Measurements from ENCODE around the gene NUTM2G. TPM values are rescaled to one million over a fixed set of nuclear protein-coding genes. Genes with fewer than 3 reads are reported as not detected.
"Not testable (repeated sequence)": the region's sequence is repeated elsewhere in the genome, so short reads cannot be mapped to it uniquely, and the experiment has no call there.

Gene NUTM2G
- total RNA-seq, 1 donor from 2014 or later: not detected

DNA sequence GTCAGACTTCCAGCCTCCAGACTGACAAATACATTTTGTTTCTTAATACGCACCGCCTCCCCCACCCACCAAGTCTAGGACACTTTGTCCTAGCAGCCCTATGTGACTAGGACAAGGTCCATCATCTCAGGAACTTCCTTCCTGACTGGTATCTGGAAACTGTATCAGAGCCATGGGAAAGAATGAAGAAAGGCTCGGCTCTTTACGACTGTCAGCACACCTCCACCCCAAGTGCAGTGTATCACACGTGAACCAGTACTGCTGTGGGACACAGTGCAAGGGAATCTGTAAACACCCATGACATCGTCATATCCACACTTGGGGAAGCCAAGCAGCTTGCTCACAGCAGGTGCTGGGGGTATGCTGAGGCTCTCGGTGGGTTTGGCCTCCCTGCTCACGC lies 13.0 kb downstream of the NUTM2G start:
- intact Hi-C loops (cut with micrococcal nuclease): not testable (repeated sequence)

DNA sequence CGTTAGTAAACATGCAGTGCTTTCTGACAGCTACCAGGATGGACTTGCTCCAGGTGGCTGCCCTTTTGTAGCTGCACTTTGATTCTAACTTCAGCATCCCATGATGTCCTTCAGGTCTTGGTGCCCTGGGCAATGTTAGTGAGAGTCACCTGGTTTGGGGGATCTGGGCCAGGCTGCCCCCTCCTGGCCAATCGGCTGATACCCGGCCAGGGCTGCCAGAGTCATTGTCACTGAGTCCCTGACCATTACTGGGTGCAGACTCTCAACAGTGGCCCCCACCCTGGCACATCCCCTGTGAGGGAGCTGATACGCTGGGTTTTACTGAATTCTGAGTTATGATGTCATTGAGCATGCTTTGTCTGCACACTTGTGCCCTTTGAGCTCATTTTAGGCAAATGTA lies 13.5 kb downstream of the NUTM2G start:
- intact Hi-C loops (cut with micrococcal nuclease): not testable (repeated sequence)

DNA sequence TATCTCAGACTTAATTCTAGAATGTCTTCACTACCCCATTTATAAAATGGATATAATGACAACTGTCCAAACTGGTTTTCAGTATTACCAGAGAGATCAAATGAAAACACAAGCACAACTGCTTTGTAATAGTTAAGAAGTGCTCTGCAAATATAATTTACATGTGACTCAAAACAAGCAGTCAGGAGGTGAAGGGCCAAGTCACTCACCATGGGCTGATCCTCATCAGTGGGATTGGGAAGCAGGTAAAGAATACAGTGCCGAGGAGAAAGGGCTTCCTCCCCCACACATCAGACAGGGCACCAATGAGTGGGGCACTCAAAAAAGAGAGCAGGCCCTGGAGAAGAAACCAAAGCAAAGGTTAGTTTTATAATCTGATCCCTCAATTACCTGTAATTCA lies 20.7 kb downstream of the NUTM2G start:
- intact Hi-C loops (cut with micrococcal nuclease): not testable (repeated sequence)

DNA sequence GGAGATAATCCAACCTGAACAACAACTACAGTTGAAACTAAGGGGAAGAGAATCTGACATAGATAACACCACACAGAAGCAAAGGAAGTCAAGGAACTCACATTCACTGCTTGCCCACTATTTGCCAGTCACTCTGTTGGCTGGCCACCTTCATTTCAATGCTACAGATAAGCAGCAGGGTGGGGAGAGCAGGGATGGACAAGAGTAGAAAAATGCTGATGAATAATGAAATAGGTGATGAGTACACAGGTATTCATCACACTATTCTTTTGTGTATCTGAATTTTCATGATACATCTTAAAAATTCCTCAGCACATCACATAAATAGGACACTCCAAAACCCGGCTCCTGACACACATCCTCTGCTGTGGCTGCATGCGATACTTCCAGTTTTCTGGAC lies 21.9 kb downstream of the NUTM2G start:
- intact Hi-C loops (cut with micrococcal nuclease): not testable (repeated sequence)

DNA sequence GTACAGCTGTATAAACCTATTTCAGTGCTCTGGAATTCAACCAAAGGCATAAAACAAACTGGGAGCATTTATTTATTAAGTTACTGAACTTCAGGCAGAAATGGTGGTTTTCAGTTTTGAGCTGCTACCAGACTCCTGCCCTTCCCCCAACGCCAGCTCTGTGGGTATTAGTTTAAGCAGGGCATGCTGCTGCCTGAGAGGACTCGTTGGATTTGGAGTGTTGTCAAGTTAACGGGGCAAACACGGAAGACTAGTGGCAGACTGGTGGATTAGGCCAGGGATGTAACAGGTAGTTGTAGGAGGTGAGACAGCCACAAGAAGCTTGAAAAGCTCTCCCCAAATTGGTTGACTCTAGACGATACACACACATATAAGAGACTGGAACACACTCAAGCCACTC lies 38.9 kb downstream of the NUTM2G start:
- intact Hi-C loops (cut with micrococcal nuclease): not testable (repeated sequence)

DNA sequence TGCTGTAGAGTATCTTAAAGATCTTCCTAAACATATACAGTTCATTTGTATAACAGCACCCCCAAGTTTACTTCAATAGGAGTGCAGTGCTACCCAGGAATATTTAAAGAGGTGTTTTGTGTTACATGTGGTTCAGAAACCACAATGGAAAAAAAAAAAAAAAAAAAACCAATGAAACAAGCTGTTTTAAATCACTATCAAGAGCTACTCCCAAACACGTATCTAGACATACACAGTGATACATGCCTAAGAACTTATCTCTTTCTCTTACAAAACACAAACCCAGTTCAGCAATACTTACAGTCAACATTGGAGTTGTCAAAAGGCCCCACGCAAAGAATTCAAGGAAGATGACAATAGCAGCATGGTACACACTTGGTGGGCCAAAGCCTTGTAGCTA lies 43.9 kb downstream of the NUTM2G start:
- intact Hi-C loops (cut with micrococcal nuclease): not testable (repeated sequence)

DNA sequence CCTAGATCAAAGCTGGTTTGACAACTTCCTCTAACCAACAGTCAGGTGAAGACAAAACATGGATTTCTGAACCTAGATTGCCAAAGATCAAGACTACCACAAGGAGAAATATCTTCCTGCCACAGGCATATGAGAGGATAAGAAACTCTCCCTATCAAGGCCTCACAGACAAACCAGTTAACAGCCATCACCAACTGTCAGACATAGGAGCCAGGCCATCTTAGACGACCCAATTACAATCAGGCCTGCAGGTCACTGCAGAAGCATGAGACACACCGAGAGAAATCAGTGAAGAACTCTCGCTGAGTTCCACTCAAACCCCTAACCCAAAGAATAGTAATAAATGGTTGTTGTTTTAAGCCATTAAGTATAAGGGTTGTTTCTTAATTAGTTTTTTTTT lies 45.4 kb downstream of the NUTM2G start:
- intact Hi-C loops (cut with micrococcal nuclease): not testable (repeated sequence)

DNA sequence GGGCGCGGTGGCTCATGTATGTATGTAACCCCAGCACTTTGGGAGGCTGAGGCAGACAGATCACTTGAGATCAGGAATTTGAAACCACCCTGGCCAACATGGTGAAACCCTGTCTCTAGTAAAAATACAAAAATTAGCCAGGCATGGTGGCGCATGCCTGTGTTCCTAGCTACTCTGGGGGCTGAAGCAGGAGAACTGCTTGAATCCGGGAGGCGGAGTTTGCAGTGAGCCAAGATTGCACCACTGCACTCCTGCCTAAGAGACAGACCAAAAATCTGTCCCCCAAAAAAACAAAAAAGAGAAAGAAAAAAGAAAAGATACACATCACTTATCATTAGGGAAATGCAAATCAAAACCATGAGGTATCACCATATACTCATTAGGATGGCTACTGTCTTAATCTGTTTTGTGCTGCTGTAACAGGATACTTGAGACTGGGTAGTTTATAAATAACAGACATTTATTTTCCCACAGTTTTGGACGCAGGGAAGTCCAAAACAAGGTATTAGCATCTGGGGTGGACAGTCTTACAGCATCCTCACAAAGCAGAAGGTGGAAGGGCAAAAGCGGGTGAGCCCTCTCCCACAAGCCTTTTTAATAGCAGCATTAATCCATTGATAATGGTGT lies 55.0 kb downstream of the NUTM2G start:
- intact Hi-C loops (cut with micrococcal nuclease): not testable (repeated sequence)

DNA sequence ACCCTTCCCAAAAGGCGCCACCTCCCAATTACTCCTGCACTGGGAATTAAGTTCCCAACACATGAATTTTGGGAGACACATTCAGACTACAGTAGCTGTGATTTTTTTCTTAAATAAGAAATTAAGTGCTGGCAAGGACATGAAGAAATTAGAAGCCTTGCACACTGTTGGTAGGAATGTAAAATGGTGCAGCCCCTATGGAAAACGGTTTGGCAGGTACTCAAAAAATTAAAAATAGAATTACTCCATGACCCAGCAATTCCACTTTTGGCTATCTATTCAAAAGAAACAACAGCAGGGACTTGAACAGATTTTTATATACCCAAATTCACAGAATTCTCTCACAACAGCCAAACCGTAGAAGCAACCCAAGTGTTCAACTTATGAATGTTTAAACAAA lies 55.5 kb downstream of the NUTM2G start:
- intact Hi-C loops (cut with micrococcal nuclease): not testable (repeated sequence)

DNA sequence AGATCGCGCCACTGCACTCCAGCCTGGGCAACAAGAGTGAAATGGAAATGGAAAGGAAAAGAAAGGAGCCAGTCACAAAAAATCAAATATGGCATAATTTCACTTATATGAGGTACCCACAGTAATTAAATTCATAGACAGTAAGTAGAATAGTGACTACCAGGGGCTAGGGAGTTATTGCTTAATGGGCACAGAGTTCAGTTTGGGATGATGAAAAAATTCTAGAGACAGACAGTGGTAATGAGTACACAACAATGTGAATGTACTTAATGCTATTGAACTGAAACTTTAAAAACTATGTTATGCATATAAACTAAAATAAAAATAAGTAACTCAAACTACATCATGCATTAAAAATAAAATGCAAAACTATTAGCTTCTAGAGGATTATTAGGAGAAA lies 56.2 kb downstream of the NUTM2G start:
- intact Hi-C loops (cut with micrococcal nuclease): not testable (repeated sequence)

Other genes starting within 250 kb of the NUTM2G start
- gene ZNF510, start 150.8 kb upstream of the NUTM2G start, total RNA-seq: 10.5 and 12.0 TPM in 2 replicates
- 5.0 and 5.7 TPM in 2 replicates for gene ZNF782, start 74.3 kb upstream of the NUTM2G start, total RNA-seq
- 0.27 and 0.36 TPM in 2 replicates for gene CTSV, start 110.3 kb downstream of the NUTM2G start, total RNA-seq

Data from T-helper 2 cell treated with Interferon-gamma antibody and Interleukin-4, amounts not matched to agents 100 ng/mL and 5 ng/mL, for 36 hours (primary cell).